Glutamatergic neuron (in vitro differentiated cells): ENCODE results near the gene GPT2. TPM values are rescaled to one million over a fixed set of nuclear protein-coding genes. Genes with fewer than 3 reads are reported as not detected.

ENCODE experiments used
- DNase-seq: peaks from one replicate; pipeline ENCODE4 v3.0.0; 2022
- H3K27ac Mint-ChIP-seq: one replicate; pipeline ENCODE4 v1.8.0; 2020; ENCODE audit warnings: mild to moderate bottlenecking, mixed read lengths, inconsistent platforms; ENCODE audit not compliant: unreplicated experiment
- H3K27me3 Mint-ChIP-seq: one replicate; pipeline ENCODE4 v1.8.0; 2020; ENCODE audit warnings: mild to moderate bottlenecking, moderate library complexity, mixed read lengths, inconsistent platforms; ENCODE audit not compliant: unreplicated experiment
- H3K36me3 Mint-ChIP-seq: one replicate; pipeline ENCODE4 v1.8.0; 2020; ENCODE audit warnings: mild to moderate bottlenecking, mixed read lengths, inconsistent platforms; ENCODE audit not compliant: unreplicated experiment
- H3K4me1 Mint-ChIP-seq: one replicate; pipeline ENCODE4 v1.8.0; 2020; ENCODE audit warnings: mild to moderate bottlenecking, low read depth, mixed read lengths, inconsistent platforms; ENCODE audit not compliant: unreplicated experiment
- H3K4me3 Mint-ChIP-seq: one replicate; pipeline ENCODE4 v1.8.0; 2020; ENCODE audit warnings: mild to moderate bottlenecking, mixed read lengths, inconsistent platforms; ENCODE audit not compliant: unreplicated experiment
- H3K9me3 Mint-ChIP-seq: one replicate; pipeline ENCODE4 v1.8.0; 2020; ENCODE audit warnings: mild to moderate bottlenecking, moderate library complexity, mixed read lengths, inconsistent platforms; ENCODE audit not compliant: unreplicated experiment
- total RNA-seq: library from RNA; stranded (reverse); fragmentation: NEBNext Ultra II Directional; extraction: Animal tissue kit (Norgen Biotek cat#: 25700); gene quantifications from one replicate; pipeline ENCODE4 v1.2.1, GENCODE V29; 2021; ENCODE audit not compliant: unreplicated experiment
- TF ChIP-seq, protein P1 (sequence below): fragments of 200-600 bp; sonication (generic); IDR thresholded peaks from one replicate; pipeline ENCODE4 v1.5.0; 2021; ENCODE audit not compliant: partially characterized antibody, unreplicated experiment

Gene GPT2
- total RNA-seq, 1 donor from 2014 or later = 70.7 TPM

DNA sequence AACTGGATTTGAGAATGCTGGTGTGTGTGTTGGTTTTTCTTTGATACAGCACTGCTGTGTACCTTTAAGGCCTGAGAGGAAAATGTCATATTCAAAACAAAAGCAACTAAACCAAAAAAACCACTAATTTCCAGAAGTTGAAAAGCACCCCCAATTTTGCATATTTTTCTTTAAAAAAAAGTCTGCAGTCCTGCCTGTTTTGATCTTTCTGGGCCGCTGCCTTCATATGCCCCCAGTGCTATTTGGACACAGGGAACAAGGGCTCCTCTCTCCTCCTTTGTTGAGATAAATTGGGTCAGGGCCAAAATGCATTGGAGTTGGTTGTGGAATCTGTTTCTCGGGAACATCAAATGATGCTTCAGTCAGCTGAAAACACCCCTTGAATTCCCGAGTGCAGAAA, 26.9 kb downstream of the GPT2 start:
- DNase-seq = no peak
- Mint-ChIP-seq H3K27ac (no peak overlapping the region), H3K4me3 (no peak overlapping the region), H3K36me3 (peaks cover 13% of the 10 kb centered on the region), H3K27me3 (peaks cover 22% of the 10 kb centered on the region), H3K9me3 (peaks cover 11% of the 10 kb centered on the region), H3K4me1 (peaks cover 23% of the 10 kb centered on the region)
- TF ChIP-seq, protein P1, sequence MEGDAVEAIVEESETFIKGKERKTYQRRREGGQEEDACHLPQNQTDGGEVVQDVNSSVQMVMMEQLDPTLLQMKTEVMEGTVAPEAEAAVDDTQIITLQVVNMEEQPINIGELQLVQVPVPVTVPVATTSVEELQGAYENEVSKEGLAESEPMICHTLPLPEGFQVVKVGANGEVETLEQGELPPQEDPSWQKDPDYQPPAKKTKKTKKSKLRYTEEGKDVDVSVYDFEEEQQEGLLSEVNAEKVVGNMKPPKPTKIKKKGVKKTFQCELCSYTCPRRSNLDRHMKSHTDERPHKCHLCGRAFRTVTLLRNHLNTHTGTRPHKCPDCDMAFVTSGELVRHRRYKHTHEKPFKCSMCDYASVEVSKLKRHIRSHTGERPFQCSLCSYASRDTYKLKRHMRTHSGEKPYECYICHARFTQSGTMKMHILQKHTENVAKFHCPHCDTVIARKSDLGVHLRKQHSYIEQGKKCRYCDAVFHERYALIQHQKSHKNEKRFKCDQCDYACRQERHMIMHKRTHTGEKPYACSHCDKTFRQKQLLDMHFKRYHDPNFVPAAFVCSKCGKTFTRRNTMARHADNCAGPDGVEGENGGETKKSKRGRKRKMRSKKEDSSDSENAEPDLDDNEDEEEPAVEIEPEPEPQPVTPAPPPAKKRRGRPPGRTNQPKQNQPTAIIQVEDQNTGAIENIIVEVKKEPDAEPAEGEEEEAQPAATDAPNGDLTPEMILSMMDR = no peak

DNA sequence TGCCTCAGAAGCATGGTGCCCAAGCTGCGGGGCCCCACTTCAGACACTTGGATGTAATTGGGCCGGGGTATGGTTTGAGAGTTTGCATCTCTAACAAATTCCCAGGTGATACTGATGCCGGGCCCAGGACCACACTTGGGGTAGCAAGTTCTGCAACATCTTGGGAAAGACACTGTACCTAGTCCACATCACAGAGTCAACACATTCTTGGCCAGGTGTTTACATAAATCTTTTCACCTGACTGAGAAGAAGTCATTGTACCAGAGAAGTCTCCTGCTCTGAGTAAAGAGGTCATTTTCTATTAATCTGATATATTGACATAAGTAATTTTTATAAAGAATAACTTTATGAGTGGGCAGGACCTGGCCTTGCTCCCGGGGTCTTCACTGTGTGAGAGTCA, 27.5 kb downstream of the GPT2 start:
- no peak overlapping the region for H3K4me3 Mint-ChIP-seq
- peaks cover 27% of the 10 kb centered on the region for H3K4me1 Mint-ChIP-seq
- H3K36me3 Mint-ChIP-seq = peaks cover 13% of the 10 kb centered on the region
- no peak overlapping the region for H3K27ac Mint-ChIP-seq
- H3K27me3 Mint-ChIP-seq = peaks cover 22% of the 10 kb centered on the region
- TF ChIP-seq, protein P1 = no peak
- peaks cover 9% of the 10 kb centered on the region for H3K9me3 Mint-ChIP-seq
- DNase-seq = no peak

- Mint-ChIP-seq H3K27ac (peak overlapping the region; percentile 92), H3K36me3 (peaks cover 12% of the 10 kb centered on the region), H3K4me3 (peak overlapping the region; percentile 67), H3K4me1 (peaks cover 49% of the 10 kb centered on the region), H3K9me3 (peaks cover 27% of the 10 kb centered on the region), H3K27me3 (peaks cover 35% of the 10 kb centered on the region)
- peak; percentile 35 for DNase-seq
- TF ChIP-seq, protein P1 = no peak
Observed at GRCh38 chr16:46914556-46915201, 30.5 kb downstream of the GPT2 start.

- Mint-ChIP-seq H3K27me3 (peaks cover 39% of the 10 kb centered on the region), H3K4me1 (peaks cover 57% of the 10 kb centered on the region), H3K27ac (peak overlapping the region; percentile 92), H3K36me3 (peaks cover 12% of the 10 kb centered on the region), H3K9me3 (peaks cover 35% of the 10 kb centered on the region), H3K4me3 (peak overlapping the region; percentile 67)
- TF ChIP-seq, protein P1 = no peak
- no peak for DNase-seq
Observed at GRCh38 chr16:46915483-46916025, 31.4 kb downstream of the GPT2 start.

DNA sequence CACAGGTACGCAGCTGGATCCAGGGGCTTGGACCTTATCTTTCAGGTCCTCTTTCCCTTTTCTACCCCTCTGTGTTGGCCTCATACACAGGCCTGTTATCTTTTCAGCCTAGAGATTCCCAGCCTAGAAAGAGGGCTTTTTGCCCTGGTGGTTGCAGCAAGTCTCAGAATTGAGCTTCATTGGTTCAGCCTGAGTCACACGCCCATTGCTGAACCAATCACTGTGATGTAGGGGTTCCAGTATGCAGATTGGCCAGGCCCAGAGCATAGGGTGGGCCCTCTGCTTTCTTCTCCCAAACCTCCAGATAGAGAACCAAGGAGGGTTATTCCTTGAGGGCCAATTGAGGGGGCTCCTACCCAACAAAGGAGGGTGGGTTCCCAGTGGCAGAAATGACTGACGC, 32.8 kb downstream of the GPT2 start:
- peaks cover 63% of the 10 kb centered on the region for H3K4me1 Mint-ChIP-seq
- H3K9me3 Mint-ChIP-seq = peaks cover 35% of the 10 kb centered on the region
- H3K36me3 Mint-ChIP-seq = peaks cover 12% of the 10 kb centered on the region
- TF ChIP-seq, protein P1 = no peak
- H3K27me3 Mint-ChIP-seq = peaks cover 39% of the 10 kb centered on the region
- peak overlapping the region; percentile 35 for H3K27ac Mint-ChIP-seq
- peak overlapping the region; percentile 12 for H3K4me3 Mint-ChIP-seq
- no peak for DNase-seq
